Sigmoid colon (tissue), 4 donors: ENCODE results near the gene LPIN2.
"Not testable (repeated sequence)": the region's sequence is repeated elsewhere in the genome, so short reads cannot be mapped to it uniquely, and the experiment has no call there.

Experiments
- EP300 ChIP-seq, 4 donors: sonication (generic); formaldehyde crosslinking; IDR thresholded peaks; one replicate each; pipeline ENCODE4 v1.6.1; 2017; ENCODE audit warnings: antibody characterized with exemption in 4 of 4
- POLR2A ChIP-seq, 2 donors: fragments of 450-650 bp; IDR thresholded peaks; one replicate each; pipeline ENCODE4 v1.6.1; 2016; ENCODE audit warnings: antibody characterized with exemption in 2 of 2, mild to moderate bottlenecking in 2 of 2, moderate library complexity in 2 of 2
- POLR2AphosphoS5 ChIP-seq, 4 donors: sonication (generic); formaldehyde crosslinking; IDR thresholded peaks; one replicate each; pipeline ENCODE4 v1.6.1; 2017; ENCODE audit warnings: antibody characterized with exemption in 4 of 4
- TF ChIP-seq, protein P1 (sequence below), 4 experiments: fragments of 450-650 bp in 3 of 4; fragments of 200-600 bp in 1 of 4; IDR thresholded peaks; one replicate each; pipeline ENCODE4 v1.5.1; 2016 to 2019; ENCODE audit warnings: antibody characterized with exemption in 4 of 4, mild to moderate bottlenecking in 3 of 4, moderate library complexity in 2 of 4

DNA sequence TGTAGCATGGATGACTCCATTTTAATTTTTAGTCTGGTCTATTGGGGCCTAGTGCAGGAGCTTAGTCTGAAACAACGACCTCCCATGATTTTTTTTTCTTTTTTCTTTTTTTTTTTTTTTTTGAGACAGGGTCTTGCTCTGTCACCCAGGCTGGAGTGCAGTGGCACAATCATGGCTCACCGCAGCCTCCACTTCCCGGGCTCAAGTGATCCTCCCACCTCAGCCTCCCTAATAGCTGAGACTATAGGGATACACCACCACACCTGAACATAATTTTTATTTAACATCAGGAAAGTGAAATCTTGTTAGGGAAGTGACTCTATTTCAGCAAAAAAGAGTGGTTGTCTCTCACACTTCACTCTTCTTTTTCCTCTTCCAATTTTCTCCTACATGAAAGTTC lies 15.2 kb upstream of the LPIN2 start:
- not testable (repeated sequence) for TF ChIP-seq EP300, POLR2A, POLR2AphosphoS5 (IDR thresholded peaks at IDR 0.05)
- TF ChIP-seq, protein P1, sequence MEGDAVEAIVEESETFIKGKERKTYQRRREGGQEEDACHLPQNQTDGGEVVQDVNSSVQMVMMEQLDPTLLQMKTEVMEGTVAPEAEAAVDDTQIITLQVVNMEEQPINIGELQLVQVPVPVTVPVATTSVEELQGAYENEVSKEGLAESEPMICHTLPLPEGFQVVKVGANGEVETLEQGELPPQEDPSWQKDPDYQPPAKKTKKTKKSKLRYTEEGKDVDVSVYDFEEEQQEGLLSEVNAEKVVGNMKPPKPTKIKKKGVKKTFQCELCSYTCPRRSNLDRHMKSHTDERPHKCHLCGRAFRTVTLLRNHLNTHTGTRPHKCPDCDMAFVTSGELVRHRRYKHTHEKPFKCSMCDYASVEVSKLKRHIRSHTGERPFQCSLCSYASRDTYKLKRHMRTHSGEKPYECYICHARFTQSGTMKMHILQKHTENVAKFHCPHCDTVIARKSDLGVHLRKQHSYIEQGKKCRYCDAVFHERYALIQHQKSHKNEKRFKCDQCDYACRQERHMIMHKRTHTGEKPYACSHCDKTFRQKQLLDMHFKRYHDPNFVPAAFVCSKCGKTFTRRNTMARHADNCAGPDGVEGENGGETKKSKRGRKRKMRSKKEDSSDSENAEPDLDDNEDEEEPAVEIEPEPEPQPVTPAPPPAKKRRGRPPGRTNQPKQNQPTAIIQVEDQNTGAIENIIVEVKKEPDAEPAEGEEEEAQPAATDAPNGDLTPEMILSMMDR (IDR thresholded peaks at IDR 0.05), result not testable (repeated sequence)
